ENCODE measurements around the gene SLC37A2. TPM values are rescaled to one million over a fixed set of nuclear protein-coding genes. Genes with fewer than 3 reads are reported as not detected.

The SLC37A2 gene
- total and polyA plus RNA-seq, 4 donors: 3.2 to 13.2 (median 7.8) TPM

- WGBS, 2 donors: 83% methylated on average over 11 of the region's 11 CpGs
- Histone ChIP-seq H3K27me3 (ENCODE audit: control insufficient read depth in 3 of 3, insufficient read depth in 3 of 3, low read length in 2 of 3) (no peaks in the 10 kb centered on the region), H3K36me3 (ENCODE audit: control insufficient read depth in 4 of 4, insufficient read depth in 4 of 4, low read length in 4 of 4) (no peaks in the 10 kb centered on the region), H3K9me3 (ENCODE audit: control insufficient read depth in 4 of 4, insufficient read depth in 3 of 4, low read length in 3 of 4) (no peaks in the 10 kb centered on the region), H3K4me1 (ENCODE audit: control insufficient read depth in 5 of 5, insufficient read depth in 5 of 5, low read length in 5 of 5) (no peaks in the 10 kb centered on the region), H3K4me3 (no peak overlapping the region), H3K9ac (ENCODE audit: insufficient read depth in 1 of 2, low read length in 2 of 2) (no peak overlapping the region), H3K27ac (ENCODE audit: low read depth in 1 of 2, low read length in 1 of 2) (no peak overlapping the region)
- no peak for DNase-seq
- ATAC-seq (ENCODE audit: insufficient read depth, low FRiP score): no peak
- no peak for TF ChIP-seq CTCF (IDR thresholded peaks at IDR 0.05; ENCODE audit: control extremely low read depth, extremely low read depth)
Measured at GRCh38 chr11:125083312-125084056, 20.4 kb downstream of the SLC37A2 start.

GRCh38 chr11:125084057-125084416 is 20.9 kb downstream of the SLC37A2 start:
- H3K4me3 ChIP-seq: no peak overlapping the region
- no peaks in the 10 kb centered on the region for H3K4me1 ChIP-seq (ENCODE audit: control insufficient read depth in 5 of 5, insufficient read depth in 5 of 5, low read length in 5 of 5)
- DNase-seq (no peak), ATAC-seq (ENCODE audit: insufficient read depth, low FRiP score) (no peak)
- no peak for TF ChIP-seq CTCF (IDR thresholded peaks at IDR 0.05; ENCODE audit: control extremely low read depth, extremely low read depth)
- no peak overlapping the region for H3K9ac ChIP-seq (ENCODE audit: insufficient read depth in 1 of 2, low read length in 2 of 2)
- H3K36me3 ChIP-seq (ENCODE audit: control insufficient read depth in 4 of 4, insufficient read depth in 4 of 4, low read length in 4 of 4): no peaks in the 10 kb centered on the region
- no peaks in the 10 kb centered on the region for H3K27me3 ChIP-seq (ENCODE audit: control insufficient read depth in 3 of 3, insufficient read depth in 3 of 3, low read length in 2 of 3)
- H3K9me3 ChIP-seq (ENCODE audit: control insufficient read depth in 4 of 4, insufficient read depth in 3 of 4, low read length in 3 of 4): no peaks in the 10 kb centered on the region
- 92 to 95% methylated on average over 11 of the region's 11 CpGs for WGBS, 2 donors
- H3K27ac ChIP-seq (ENCODE audit: low read depth in 1 of 2, low read length in 1 of 2): no peak overlapping the region

- no peak for TF ChIP-seq CTCF (IDR thresholded peaks at IDR 0.05; ENCODE audit: control extremely low read depth, extremely low read depth)
- ATAC-seq (ENCODE audit: insufficient read depth, low FRiP score) (no peak), DNase-seq (no peak)
- Histone ChIP-seq H3K9ac (ENCODE audit: insufficient read depth in 1 of 2, low read length in 2 of 2) (no peak overlapping the region), H3K4me3 (no peak overlapping the region), H3K4me1 (ENCODE audit: control insufficient read depth in 5 of 5, insufficient read depth in 5 of 5, low read length in 5 of 5) (no peaks in the 10 kb centered on the region), H3K27me3 (ENCODE audit: control insufficient read depth in 3 of 3, insufficient read depth in 3 of 3, low read length in 2 of 3) (no peaks in the 10 kb centered on the region), H3K27ac (ENCODE audit: low read depth in 1 of 2, low read length in 1 of 2) (no peak overlapping the region), H3K36me3 (ENCODE audit: control insufficient read depth in 4 of 4, insufficient read depth in 4 of 4, low read length in 4 of 4) (no peaks in the 10 kb centered on the region), H3K9me3 (ENCODE audit: control insufficient read depth in 4 of 4, insufficient read depth in 3 of 4, low read length in 3 of 4) (no peaks in the 10 kb centered on the region)
- WGBS, 2 donors: 89 to 95% methylated on average over 8 of the region's 8 CpGs
Measured at GRCh38 chr11:125084761-125085231, 21.7 kb downstream of the SLC37A2 start.
